HepG2 (cell line): ENCODE data around the gene NEIL3. TPM values are rescaled to one million over a fixed set of nuclear protein-coding genes. Genes with fewer than 3 reads are reported as not detected.

Experiments
- HCFC1 ChIP-seq: fragments of 150-350 bp; IDR thresholded peaks from 2 replicates; pipeline ENCODE4 v1.6.1; 2014; ENCODE audit warnings: low read depth, low read length
- KAT7 ChIP-seq: IDR thresholded peaks from 2 replicates; pipeline ENCODE4 v1.6.1; 2018; ENCODE audit warnings: borderline replicate concordance, missing compliant biosample characterization
- MEIS2 ChIP-seq: sonication (generic); formaldehyde crosslinking; IDR thresholded peaks from 2 replicates; pipeline ENCODE4 v1.9.0; 2021; ENCODE audit warnings: mild to moderate bottlenecking, missing genetic modification reagents
- NFYB ChIP-seq: sonication (generic); formaldehyde crosslinking; IDR thresholded peaks from 2 replicates; pipeline ENCODE4 v1.4.0; 2020; ENCODE audit warnings: missing genetic modification reagents
- PLRG1 ChIP-seq: fragments of 450-650 bp; conservative IDR thresholded peaks from 2 replicates; pipeline ENCODE4 v1.6.1; 2016
- SP5 ChIP-seq: IDR thresholded peaks from 2 replicates; pipeline ENCODE4 v1.6.1; 2016; ENCODE audit warnings: low read depth, borderline replicate concordance
- ZBTB38 ChIP-seq: sonication (generic); formaldehyde crosslinking; IDR thresholded peaks from 2 replicates; pipeline ENCODE4 v1.5.1; 2020; ENCODE audit warnings: mild to moderate bottlenecking, missing genetic modification reagents
- ZNF12 ChIP-seq: sonication (generic); formaldehyde crosslinking; IDR thresholded peaks from 2 replicates; pipeline ENCODE4 v1.5.0; 2020; ENCODE audit warnings: missing genetic modification reagents
- ZNF205 ChIP-seq: IDR thresholded peaks from 2 replicates; pipeline ENCODE4 v1.6.1; 2018; ENCODE audit warnings: missing biosample characterization, missing genetic modification reagents
- ZNF589 ChIP-seq: sonication (generic); formaldehyde crosslinking; conservative IDR thresholded peaks from 2 replicates; pipeline ENCODE4 v1.8.0; 2022; ENCODE audit warnings: mild to moderate bottlenecking, moderate library complexity, missing genetic modification reagents
- polyA plus RNA-seq, 8 experiments: library from polyadenylated mRNA; depleted of rRNA in 3 of 8; stranded (reverse) in 7 of 8; unstranded in 1 of 8; fragments of >200 nt; fragmentation: Illumina TruSeq in 4 of 8; extraction: Trizol in 4 of 8; gene quantifications; 2 replicates each; pipeline versions ENCODE4 v1.2.1 to v1.2.3, GENCODE V29; 2011 to 2016; ENCODE audit warnings: low read depth in 4 of 8, missing spikeins in 1 of 8, mixed read lengths in 1 of 8; ENCODE audit not compliant: insufficient read depth in 1 of 8
- total RNA-seq, 5 experiments: library from RNA; depleted of rRNA; stranded (reverse); fragments of >200 nt; fragmentation: Illumina TruSeq; extraction: Trizol; gene quantifications; 2 replicates each; pipeline ENCODE4 v1.2.3, GENCODE V29; 2016; ENCODE audit warnings: low read depth in 1 of 5
- TF ChIP-seq, protein P1 (sequence below): sonication (generic); formaldehyde crosslinking; IDR thresholded peaks from 2 replicates; pipeline ENCODE4 v1.4.0; 2020; ENCODE audit warnings: missing genetic modification reagents
- TF ChIP-seq, protein P2 (sequence below): sonication (generic); formaldehyde crosslinking; IDR thresholded peaks from 2 replicates; pipeline ENCODE4 v1.8.0; 2022; ENCODE audit warnings: missing genetic modification reagents, mild to moderate bottlenecking, borderline replicate concordance
- TF ChIP-seq, protein P3 (sequence below): sonication (generic); formaldehyde crosslinking; IDR thresholded peaks from 2 replicates; pipeline ENCODE4 v1.5.0; 2020; ENCODE audit warnings: mild to moderate bottlenecking, missing genetic modification reagents
- TF ChIP-seq, protein P4 (sequence below): sonication (generic); formaldehyde crosslinking; IDR thresholded peaks from 2 replicates; pipeline ENCODE4 v1.4.0; 2020; ENCODE audit warnings: missing genetic modification reagents
- TF ChIP-seq, protein P5 (sequence below): IDR thresholded peaks from 2 replicates; pipeline ENCODE4 v1.4.0; 2020; ENCODE audit warnings: mild to moderate bottlenecking, missing genetic modification reagents
- TF ChIP-seq, protein P6 (sequence below): IDR thresholded peaks from 2 replicates; pipeline ENCODE4 v1.6.1; 2016; ENCODE audit warnings: missing genetic modification reagents, missing compliant biosample characterization

Gene NEIL3
- total and polyA plus RNA-seq, 2 of the 13 experiments (the other 11 are each of a cell fraction or from before 2014, with no cell fraction given), result 3.5 to 8.4 TPM

DNA sequence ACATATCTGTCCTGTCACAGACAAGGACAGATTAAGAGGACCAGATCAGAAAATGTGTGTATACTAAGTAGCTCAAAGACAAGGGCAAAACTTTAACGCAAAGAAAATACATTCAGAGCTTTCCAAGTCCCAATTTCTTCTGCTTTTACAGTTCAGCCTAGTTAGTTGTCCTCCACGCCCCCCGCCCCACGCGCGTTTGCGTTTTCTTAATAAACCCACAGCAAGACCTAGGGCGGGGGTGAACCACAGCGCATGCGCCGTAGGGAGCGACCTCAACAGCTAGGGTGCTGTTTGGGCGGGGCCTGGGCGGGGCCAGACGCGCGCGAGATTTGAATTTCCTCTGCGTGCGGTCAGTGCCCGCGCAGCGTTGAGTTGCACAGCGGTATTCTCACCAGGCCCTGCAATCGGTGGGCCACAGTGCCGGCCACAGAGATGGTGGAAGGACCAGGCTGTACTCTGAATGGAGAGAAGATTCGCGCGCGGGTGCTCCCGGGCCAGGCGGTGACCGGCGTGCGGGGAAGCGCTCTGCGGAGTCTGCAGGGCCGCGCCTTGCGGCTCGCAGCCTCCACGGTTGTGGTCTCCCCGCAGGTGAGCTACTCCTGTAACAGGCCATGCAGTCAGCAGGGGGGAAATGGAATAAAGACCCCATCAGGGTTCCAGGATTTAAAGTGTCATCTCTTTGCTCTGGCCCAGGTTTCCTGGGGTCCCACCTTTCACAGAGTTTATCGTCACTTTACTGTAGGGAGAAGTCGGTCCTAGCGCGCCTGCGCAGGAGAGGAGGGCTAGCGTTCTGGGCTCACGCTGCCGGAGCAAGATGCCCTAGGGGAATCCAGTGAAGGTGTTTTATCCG, at the start of gene NEIL3 (continued):
- TF ChIP-seq, protein P1, sequence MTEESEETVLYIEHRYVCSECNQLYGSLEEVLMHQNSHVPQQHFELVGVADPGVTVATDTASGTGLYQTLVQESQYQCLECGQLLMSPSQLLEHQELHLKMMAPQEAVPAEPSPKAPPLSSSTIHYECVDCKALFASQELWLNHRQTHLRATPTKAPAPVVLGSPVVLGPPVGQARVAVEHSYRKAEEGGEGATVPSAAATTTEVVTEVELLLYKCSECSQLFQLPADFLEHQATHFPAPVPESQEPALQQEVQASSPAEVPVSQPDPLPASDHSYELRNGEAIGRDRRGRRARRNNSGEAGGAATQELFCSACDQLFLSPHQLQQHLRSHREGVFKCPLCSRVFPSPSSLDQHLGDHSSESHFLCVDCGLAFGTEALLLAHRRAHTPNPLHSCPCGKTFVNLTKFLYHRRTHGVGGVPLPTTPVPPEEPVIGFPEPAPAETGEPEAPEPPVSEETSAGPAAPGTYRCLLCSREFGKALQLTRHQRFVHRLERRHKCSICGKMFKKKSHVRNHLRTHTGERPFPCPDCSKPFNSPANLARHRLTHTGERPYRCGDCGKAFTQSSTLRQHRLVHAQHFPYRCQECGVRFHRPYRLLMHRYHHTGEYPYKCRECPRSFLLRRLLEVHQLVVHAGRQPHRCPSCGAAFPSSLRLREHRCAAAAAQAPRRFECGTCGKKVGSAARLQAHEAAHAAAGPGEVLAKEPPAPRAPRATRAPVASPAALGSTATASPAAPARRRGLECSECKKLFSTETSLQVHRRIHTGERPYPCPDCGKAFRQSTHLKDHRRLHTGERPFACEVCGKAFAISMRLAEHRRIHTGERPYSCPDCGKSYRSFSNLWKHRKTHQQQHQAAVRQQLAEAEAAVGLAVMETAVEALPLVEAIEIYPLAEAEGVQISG, result peak; percentile 66
- peak; percentile 46; the same call in 1 of the 2 replicates for TF ChIP-seq ZNF205 (CRISPR knock-in tag)
- TF ChIP-seq ZNF589, result peak; percentile 43; the same call in 1 of the 2 replicates
- peak; percentile 56; the same call in 1 of the 2 replicates for TF ChIP-seq SP5
- TF ChIP-seq ZNF12 (CRISPR knock-in tag), result no peak
- TF ChIP-seq, protein P2, sequence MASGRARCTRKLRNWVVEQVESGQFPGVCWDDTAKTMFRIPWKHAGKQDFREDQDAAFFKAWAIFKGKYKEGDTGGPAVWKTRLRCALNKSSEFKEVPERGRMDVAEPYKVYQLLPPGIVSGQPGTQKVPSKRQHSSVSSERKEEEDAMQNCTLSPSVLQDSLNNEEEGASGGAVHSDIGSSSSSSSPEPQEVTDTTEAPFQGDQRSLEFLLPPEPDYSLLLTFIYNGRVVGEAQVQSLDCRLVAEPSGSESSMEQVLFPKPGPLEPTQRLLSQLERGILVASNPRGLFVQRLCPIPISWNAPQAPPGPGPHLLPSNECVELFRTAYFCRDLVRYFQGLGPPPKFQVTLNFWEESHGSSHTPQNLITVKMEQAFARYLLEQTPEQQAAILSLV, result peak; percentile 84; the same call in 1 of the 2 replicates
- 0 out of 2 replicates have a peak, but pooled peaks have one; percentile 33 for TF ChIP-seq KAT7 (CRISPR knock-in tag)
- TF ChIP-seq MEIS2 (CRISPR knock-in tag), result no peak
- TF ChIP-seq NFYB (CRISPR knock-in tag), result no peak
- no peak for TF ChIP-seq PLRG1
- TF ChIP-seq, protein P3, sequence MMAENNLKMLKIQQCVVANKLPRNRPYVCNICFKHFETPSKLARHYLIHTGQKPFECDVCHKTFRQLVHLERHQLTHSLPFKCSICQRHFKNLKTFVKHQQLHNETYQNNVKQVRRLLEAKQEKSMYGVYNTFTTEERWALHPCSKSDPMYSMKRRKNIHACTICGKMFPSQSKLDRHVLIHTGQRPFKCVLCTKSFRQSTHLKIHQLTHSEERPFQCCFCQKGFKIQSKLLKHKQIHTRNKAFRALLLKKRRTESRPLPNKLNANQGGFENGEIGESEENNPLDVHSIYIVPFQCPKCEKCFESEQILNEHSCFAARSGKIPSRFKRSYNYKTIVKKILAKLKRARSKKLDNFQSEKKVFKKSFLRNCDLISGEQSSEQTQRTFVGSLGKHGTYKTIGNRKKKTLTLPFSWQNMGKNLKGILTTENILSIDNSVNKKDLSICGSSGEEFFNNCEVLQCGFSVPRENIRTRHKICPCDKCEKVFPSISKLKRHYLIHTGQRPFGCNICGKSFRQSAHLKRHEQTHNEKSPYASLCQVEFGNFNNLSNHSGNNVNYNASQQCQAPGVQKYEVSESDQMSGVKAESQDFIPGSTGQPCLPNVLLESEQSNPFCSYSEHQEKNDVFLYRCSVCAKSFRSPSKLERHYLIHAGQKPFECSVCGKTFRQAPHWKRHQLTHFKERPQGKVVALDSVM (CRISPR knock-in tag), result peak; percentile 63; the same call in 1 of the 2 replicates
- no peak for TF ChIP-seq HCFC1
- TF ChIP-seq, protein P4, sequence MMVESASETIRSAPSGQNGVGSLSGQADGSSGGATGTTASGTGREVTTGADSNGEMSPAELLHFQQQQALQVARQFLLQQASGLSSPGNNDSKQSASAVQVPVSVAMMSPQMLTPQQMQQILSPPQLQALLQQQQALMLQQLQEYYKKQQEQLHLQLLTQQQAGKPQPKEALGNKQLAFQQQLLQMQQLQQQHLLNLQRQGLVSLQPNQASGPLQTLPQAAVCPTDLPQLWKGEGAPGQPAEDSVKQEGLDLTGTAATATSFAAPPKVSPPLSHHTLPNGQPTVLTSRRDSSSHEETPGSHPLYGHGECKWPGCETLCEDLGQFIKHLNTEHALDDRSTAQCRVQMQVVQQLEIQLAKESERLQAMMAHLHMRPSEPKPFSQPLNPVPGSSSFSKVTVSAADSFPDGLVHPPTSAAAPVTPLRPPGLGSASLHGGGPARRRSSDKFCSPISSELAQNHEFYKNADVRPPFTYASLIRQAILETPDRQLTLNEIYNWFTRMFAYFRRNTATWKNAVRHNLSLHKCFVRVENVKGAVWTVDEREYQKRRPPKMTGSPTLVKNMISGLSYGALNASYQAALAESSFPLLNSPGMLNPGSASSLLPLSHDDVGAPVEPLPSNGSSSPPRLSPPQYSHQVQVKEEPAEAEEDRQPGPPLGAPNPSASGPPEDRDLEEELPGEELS (CRISPR knock-in tag), result no peak
- TF ChIP-seq, protein P5, sequence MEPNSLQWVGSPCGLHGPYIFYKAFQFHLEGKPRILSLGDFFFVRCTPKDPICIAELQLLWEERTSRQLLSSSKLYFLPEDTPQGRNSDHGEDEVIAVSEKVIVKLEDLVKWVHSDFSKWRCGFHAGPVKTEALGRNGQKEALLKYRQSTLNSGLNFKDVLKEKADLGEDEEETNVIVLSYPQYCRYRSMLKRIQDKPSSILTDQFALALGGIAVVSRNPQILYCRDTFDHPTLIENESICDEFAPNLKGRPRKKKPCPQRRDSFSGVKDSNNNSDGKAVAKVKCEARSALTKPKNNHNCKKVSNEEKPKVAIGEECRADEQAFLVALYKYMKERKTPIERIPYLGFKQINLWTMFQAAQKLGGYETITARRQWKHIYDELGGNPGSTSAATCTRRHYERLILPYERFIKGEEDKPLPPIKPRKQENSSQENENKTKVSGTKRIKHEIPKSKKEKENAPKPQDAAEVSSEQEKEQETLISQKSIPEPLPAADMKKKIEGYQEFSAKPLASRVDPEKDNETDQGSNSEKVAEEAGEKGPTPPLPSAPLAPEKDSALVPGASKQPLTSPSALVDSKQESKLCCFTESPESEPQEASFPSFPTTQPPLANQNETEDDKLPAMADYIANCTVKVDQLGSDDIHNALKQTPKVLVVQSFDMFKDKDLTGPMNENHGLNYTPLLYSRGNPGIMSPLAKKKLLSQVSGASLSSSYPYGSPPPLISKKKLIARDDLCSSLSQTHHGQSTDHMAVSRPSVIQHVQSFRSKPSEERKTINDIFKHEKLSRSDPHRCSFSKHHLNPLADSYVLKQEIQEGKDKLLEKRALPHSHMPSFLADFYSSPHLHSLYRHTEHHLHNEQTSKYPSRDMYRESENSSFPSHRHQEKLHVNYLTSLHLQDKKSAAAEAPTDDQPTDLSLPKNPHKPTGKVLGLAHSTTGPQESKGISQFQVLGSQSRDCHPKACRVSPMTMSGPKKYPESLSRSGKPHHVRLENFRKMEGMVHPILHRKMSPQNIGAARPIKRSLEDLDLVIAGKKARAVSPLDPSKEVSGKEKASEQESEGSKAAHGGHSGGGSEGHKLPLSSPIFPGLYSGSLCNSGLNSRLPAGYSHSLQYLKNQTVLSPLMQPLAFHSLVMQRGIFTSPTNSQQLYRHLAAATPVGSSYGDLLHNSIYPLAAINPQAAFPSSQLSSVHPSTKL, result peak; percentile 37
- TF ChIP-seq, protein P6, sequence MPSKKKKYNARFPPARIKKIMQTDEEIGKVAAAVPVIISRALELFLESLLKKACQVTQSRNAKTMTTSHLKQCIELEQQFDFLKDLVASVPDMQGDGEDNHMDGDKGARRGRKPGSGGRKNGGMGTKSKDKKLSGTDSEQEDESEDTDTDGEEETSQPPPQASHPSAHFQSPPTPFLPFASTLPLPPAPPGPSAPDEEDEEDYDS (CRISPR knock-in tag), result peak; percentile 42; the same call in 1 of the 2 replicates
- peak; percentile 74 for TF ChIP-seq ZBTB38 (CRISPR knock-in tag)
